A549 (cell line): ENCODE results near the gene SIK3. TPM values are rescaled to one million over a fixed set of nuclear protein-coding genes. Genes with fewer than 3 reads are reported as not detected.
A peak's percentile ranks its signal among the peaks of the same experiment; 100 is the strongest.

Source experiments
- ATAC-seq, 2 experiments: fragments of 200-7000 bp in 1 of 2; fragments of >200 bp in 1 of 2; cut with Nextera tagmentation in 1 of 2; cut with Tn5 transposase in 1 of 2; 3 replicates each; pipeline versions ENCODE4 v1.8.0 to v1.9.1; 2018 to 2020; ENCODE audit warnings: mild to moderate bottlenecking in 1 of 2, moderate library complexity in 1 of 2
- CTCF ChIA-PET: fragments of 300-600 bp; sonication (Branson Sonifier 250); formaldehyde crosslinking; extraction: SDS; loops from one replicate; lab custom pipeline; 2021; ENCODE audit warnings: antibody characterized with exemption, inconsistent platforms; lab: Yijun Ruan, JAX
- POLR2A ChIA-PET: fragments of 350-600 bp; formaldehyde crosslinking; extraction: SDS; loops from one replicate; lab custom pipeline; 2021; ENCODE audit warnings: antibody characterized with exemption, inconsistent platforms; lab: Yijun Ruan, JAX
- DNase-seq, 2 experiments: peaks; one replicate each; pipeline versions ENCODE4 v3.0.0 to v3.0.0-alpha.2; 2011 to 2016; ENCODE audit warnings: low read depth in 1 of 2, low spot score in 1 of 2
- FAIRE-seq: peaks from 2 replicates; lab custom pipeline; 2011; peaks lifted over from hg19 to GRCh38; lab: Jason Lieb, UNC
- H3K27ac ChIP-seq, 2 experiments: fragments of >200 bp; sonication (Bioruptor Twin); formaldehyde crosslinking; 3 replicates each; pipeline ENCODE4 v1.5.1; 2016 to 2017
- H3K4me1 ChIP-seq: fragments of >200 bp; sonication (Bioruptor Twin); formaldehyde crosslinking; 3 replicates; pipeline ENCODE4 v1.6.1; 2016
- H3K4me2 ChIP-seq: fragments of >200 bp; sonication (Bioruptor Twin); formaldehyde crosslinking; 3 replicates; pipeline ENCODE4 v1.6.1; 2016
- H3K4me3 ChIP-seq: fragments of >200 bp; sonication (Bioruptor Twin); formaldehyde crosslinking; 3 replicates; pipeline ENCODE4 v1.5.1; 2016
- H3K9me3 ChIP-seq: fragments of >200 bp; sonication (Bioruptor Twin); formaldehyde crosslinking; 3 replicates; pipeline ENCODE4 v1.6.1; 2016
- CBX2 ChIP-seq: fragments of 200-600 bp; sonication (generic); IDR thresholded peaks from 2 replicates; pipeline ENCODE4 v1.6.1; 2016; ENCODE audit warnings: low read depth, mild to moderate bottlenecking, borderline replicate concordance
- CBX8 ChIP-seq: fragments of 200-600 bp; sonication (generic); IDR thresholded peaks from 2 replicates; pipeline ENCODE4 v1.6.1; 2016
- EHF ChIP-seq: fragments of 250-450 bp; sonication (Bioruptor Pico); IDR thresholded peaks from 2 replicates; pipeline ENCODE4 v1.5.0; 2020; ENCODE audit warnings: mild to moderate bottlenecking
- EP300 ChIP-seq, 2 experiments: fragments of >200 bp; sonication (Bioruptor Twin); formaldehyde crosslinking; IDR thresholded peaks; 2 replicates in 1 of 2; 3 replicates in 1 of 2; pipeline ENCODE4 v1.6.1; 2016 to 2017
- HDAC2 ChIP-seq: fragments of 200-600 bp; sonication (generic); IDR thresholded peaks from 2 replicates; pipeline ENCODE4 v1.6.1; 2016
- HOXA7 ChIP-seq: fragments of 250-450 bp; sonication (Bioruptor Pico); IDR thresholded peaks from 2 replicates; pipeline ENCODE4 v1.5.0; 2020; ENCODE audit warnings: mild to moderate bottlenecking, moderate library complexity
- JUN ChIP-seq, 2 experiments: fragments of >200 bp; sonication (Bioruptor Twin); formaldehyde crosslinking; IDR thresholded peaks; 2 replicates in 1 of 2; 3 replicates in 1 of 2; pipeline ENCODE4 v1.6.1; 2016 to 2017
- NFE2L2 ChIP-seq: fragments of 150-350 bp; conservative IDR thresholded peaks from 2 replicates; pipeline ENCODE4 v1.6.1; 2014; ENCODE audit warnings: low read length
- PHF8 ChIP-seq: fragments of 200-600 bp; sonication (generic); IDR thresholded peaks from 2 replicates; pipeline ENCODE4 v1.6.1; 2016; ENCODE audit warnings: low read depth, mild to moderate bottlenecking, antibody characterized with exemption, moderate library complexity, borderline replicate concordance
- POLR2A ChIP-seq: IDR thresholded peaks from 2 replicates; pipeline ENCODE4 v1.6.1; 2012; ENCODE audit warnings: mild to moderate bottlenecking, low read length
- RAD21 ChIP-seq, 2 experiments: fragments of >200 bp in 1 of 2; sonication (Bioruptor Twin) in 1 of 2; formaldehyde crosslinking in 1 of 2; IDR thresholded peaks in 1 of 2; conservative IDR thresholded peaks in 1 of 2; 2 replicates in 1 of 2; 3 replicates in 1 of 2; pipeline ENCODE4 v1.6.1; 2012 to 2018; ENCODE audit warnings: inconsistent platforms in 1 of 2
- RARB ChIP-seq: fragments of 250-450 bp; sonication (Bioruptor Pico); IDR thresholded peaks from 2 replicates; pipeline ENCODE4 v1.8.0; 2021; ENCODE audit warnings: mild to moderate bottlenecking, moderate library complexity
- RFX5 ChIP-seq: fragments of 450-650 bp; IDR thresholded peaks from 2 replicates; pipeline ENCODE4 v1.7.1; 2014; ENCODE audit warnings: antibody characterized with exemption, mild to moderate bottlenecking, moderate library complexity
- TP53 ChIP-seq: fragments of 250-450 bp; sonication (Bioruptor Pico); IDR thresholded peaks from 2 replicates; pipeline ENCODE4 v1.5.0; 2021; ENCODE audit warnings: mild to moderate bottlenecking, moderate library complexity
- ZC3H11A ChIP-seq: fragments of 450-650 bp; IDR thresholded peaks from 2 replicates; pipeline ENCODE4 v1.6.1; 2014; ENCODE audit warnings: antibody characterized with exemption, mild to moderate bottlenecking
- ZSCAN20 ChIP-seq: fragments of 250-450 bp; sonication (Bioruptor Pico); IDR thresholded peaks from 2 replicates; pipeline ENCODE4 v1.8.0; 2022; ENCODE audit warnings: mild to moderate bottlenecking, moderate library complexity
- WGBS: methylation state at CpG from one replicate; pipeline ENCODE4 v1.1.6; 2017; ENCODE audit errors: missing lambda C conversion rate; 5-methylcytosine and 5-hydroxymethylcytosine counted together
- polyA plus RNA-seq, 4 experiments: library from polyadenylated mRNA; depleted of rRNA in 3 of 4; stranded (reverse); fragments of >200 nt; fragmentation: RNase III in 1 of 4; extraction: RNeasy Plus Mini Kit Qiagen cat#74134 plus additional on column Dnase treatment in 1 of 4; gene quantifications; 2 replicates in 3 of 4; 3 replicates in 1 of 4; pipeline ENCODE4 v1.2.3, GENCODE V29; 2011 to 2017
- TF ChIP-seq, protein P1 (sequence below): IDR thresholded peaks from 2 replicates; pipeline ENCODE4 v1.6.1; 2012; ENCODE audit warnings: low read depth, borderline replicate concordance
- TF ChIP-seq, protein P2 (sequence below): fragments of 250-450 bp; sonication (Bioruptor Pico); IDR thresholded peaks from 2 replicates; pipeline ENCODE4 v1.5.0; 2021; ENCODE audit warnings: mild to moderate bottlenecking, moderate library complexity, borderline replicate concordance
- TF ChIP-seq, protein P3 (sequence below): fragments of 200-600 bp; sonication (generic); IDR thresholded peaks from 2 replicates; pipeline ENCODE4 v1.6.1; 2016; ENCODE audit warnings: antibody characterized with exemption, mild to moderate bottlenecking, moderate library complexity
- TF ChIP-seq, protein P4 (sequence below): fragments of 450-650 bp; IDR thresholded peaks from 2 replicates; pipeline ENCODE4 v1.6.1; 2014; ENCODE audit warnings: antibody characterized with exemption

Gene SIK3
- polyA plus RNA-seq, 2 of the 4 experiments (the other 2 are of a cell fraction), result 8.2 to 9.0 TPM

DNA sequence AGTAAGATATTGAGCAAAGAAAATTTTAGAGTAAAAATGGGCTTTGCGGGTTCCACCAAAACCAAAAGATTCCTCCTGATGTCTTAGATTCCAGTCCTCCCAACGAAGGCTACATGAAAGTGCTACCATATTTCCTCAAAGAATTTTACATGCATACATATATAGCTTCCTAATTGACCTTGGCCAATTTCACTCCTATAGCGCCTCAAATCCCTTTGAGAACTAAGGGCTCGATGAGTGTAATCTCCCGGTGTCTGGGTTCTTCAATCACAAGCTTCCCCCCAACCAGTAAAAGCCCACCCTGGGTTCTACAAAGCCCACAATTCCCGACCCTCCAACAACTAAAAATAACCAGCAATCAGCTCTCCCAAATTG is 1.2 kb downstream of the SIK3 start:
- CTCF ChIA-PET, result interaction anchor here (2.3 to 3.8 kb wide), 2 partner anchors 9 to 217 kb away, joined by 8 to 19 read pairs; no protein-coding TSS in a partner anchor
- ATAC-seq, result no peak
- POLR2A ChIA-PET, result interaction anchor here (1.0 kb wide), 1 partner anchor 24 kb away, joined by 4 read pairs; no protein-coding TSS in a partner anchor
- H3K4me2 ChIP-seq, result peak overlapping the region; percentile 83
- whole genome bisulfite sequencing, result 69% methylated on average over 6 of the region's 6 CpGs
- H3K9me3 ChIP-seq, result no peaks in the 10 kb centered on the region
- DNase-seq, result no peak
- TF ChIP-seq CBX8, result no peak
- no peak for TF ChIP-seq RARB
- TF ChIP-seq, protein P1, sequence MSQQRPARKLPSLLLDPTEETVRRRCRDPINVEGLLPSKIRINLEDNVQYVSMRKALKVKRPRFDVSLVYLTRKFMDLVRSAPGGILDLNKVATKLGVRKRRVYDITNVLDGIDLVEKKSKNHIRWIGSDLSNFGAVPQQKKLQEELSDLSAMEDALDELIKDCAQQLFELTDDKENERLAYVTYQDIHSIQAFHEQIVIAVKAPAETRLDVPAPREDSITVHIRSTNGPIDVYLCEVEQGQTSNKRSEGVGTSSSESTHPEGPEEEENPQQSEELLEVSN, result no peak
- no peak for TF ChIP-seq NFE2L2
- no peak for TF ChIP-seq PHF8
- TF ChIP-seq ZSCAN20 (CRISPR knock-in tag), result no peak
- TF ChIP-seq JUN (IDR thresholded peaks at IDR 0.05), result no peak
- no peak for TF ChIP-seq RAD21 (conservative IDR thresholded peaks at IDR 0.05 in 1 of 2, IDR thresholded peaks at IDR 0.05 in 1 of 2)
- TF ChIP-seq EHF (CRISPR knock-in tag), result no peak
- TF ChIP-seq, protein P2, sequence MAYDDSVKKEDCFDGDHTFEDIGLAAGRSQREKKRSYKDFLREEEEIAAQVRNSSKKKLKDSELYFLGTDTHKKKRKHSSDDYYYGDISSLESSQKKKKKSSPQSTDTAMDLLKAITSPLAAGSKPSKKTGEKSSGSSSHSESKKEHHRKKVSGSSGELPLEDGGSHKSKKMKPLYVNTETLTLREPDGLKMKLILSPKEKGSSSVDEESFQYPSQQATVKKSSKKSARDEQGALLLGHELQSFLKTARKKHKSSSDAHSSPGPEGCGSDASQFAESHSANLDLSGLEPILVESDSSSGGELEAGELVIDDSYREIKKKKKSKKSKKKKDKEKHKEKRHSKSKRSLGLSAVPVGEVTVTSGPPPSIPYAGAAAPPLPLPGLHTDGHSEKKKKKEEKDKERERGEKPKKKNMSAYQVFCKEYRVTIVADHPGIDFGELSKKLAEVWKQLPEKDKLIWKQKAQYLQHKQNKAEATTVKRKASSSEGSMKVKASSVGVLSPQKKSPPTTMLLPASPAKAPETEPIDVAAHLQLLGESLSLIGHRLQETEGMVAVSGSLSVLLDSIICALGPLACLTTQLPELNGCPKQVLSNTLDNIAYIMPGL (CRISPR knock-in tag), result no peak
- no peak for TF ChIP-seq HDAC2
- TF ChIP-seq CBX2, result no peak
- TF ChIP-seq HOXA7 (CRISPR knock-in tag), result no peak
- TF ChIP-seq, protein P3, sequence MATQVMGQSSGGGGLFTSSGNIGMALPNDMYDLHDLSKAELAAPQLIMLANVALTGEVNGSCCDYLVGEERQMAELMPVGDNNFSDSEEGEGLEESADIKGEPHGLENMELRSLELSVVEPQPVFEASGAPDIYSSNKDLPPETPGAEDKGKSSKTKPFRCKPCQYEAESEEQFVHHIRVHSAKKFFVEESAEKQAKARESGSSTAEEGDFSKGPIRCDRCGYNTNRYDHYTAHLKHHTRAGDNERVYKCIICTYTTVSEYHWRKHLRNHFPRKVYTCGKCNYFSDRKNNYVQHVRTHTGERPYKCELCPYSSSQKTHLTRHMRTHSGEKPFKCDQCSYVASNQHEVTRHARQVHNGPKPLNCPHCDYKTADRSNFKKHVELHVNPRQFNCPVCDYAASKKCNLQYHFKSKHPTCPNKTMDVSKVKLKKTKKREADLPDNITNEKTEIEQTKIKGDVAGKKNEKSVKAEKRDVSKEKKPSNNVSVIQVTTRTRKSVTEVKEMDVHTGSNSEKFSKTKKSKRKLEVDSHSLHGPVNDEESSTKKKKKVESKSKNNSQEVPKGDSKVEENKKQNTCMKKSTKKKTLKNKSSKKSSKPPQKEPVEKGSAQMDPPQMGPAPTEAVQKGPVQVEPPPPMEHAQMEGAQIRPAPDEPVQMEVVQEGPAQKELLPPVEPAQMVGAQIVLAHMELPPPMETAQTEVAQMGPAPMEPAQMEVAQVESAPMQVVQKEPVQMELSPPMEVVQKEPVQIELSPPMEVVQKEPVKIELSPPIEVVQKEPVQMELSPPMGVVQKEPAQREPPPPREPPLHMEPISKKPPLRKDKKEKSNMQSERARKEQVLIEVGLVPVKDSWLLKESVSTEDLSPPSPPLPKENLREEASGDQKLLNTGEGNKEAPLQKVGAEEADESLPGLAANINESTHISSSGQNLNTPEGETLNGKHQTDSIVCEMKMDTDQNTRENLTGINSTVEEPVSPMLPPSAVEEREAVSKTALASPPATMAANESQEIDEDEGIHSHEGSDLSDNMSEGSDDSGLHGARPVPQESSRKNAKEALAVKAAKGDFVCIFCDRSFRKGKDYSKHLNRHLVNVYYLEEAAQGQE, result no peak
- TF ChIP-seq RFX5, result no peak
- TF ChIP-seq, protein P4, sequence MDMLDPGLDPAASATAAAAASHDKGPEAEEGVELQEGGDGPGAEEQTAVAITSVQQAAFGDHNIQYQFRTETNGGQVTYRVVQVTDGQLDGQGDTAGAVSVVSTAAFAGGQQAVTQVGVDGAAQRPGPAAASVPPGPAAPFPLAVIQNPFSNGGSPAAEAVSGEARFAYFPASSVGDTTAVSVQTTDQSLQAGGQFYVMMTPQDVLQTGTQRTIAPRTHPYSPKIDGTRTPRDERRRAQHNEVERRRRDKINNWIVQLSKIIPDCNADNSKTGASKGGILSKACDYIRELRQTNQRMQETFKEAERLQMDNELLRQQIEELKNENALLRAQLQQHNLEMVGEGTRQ, result no peak
- no peak for TF ChIP-seq ZC3H11A
- no peak for TF ChIP-seq TP53 (CRISPR knock-in tag)
- no peak for TF ChIP-seq EP300 (IDR thresholded peaks at IDR 0.05)
- no peak for TF ChIP-seq POLR2A
- TF ChIP-seq, all 56 proteins: peak for 0
- FAIRE-seq, result no peak
- peak overlapping the region; percentile 95 for H3K4me3 ChIP-seq
- peaks cover 51% of the 10 kb centered on the region for H3K4me1 ChIP-seq
- H3K27ac ChIP-seq, result peak overlapping the region; percentile 99
